Measurements from ENCODE around the gene MUL1.

Gene MUL1

GRCh38 chr1:20486457-20487235, 21.3 kb downstream of the MUL1 start:
- Histone ChIP-seq H3K27ac (ENCODE audit: low read depth in 2 of 2, low read length in 2 of 2) (peak overlapping the region; percentile 96 to 100), H3K4me1 (ENCODE audit: control insufficient read depth in 2 of 2, insufficient read depth in 2 of 2, low read length in 2 of 2) (peaks cover 29 to 38% of the 10 kb centered on the region in 2 donors), H3K9me3 (ENCODE audit: control insufficient read depth in 2 of 2, low read length in 2 of 2) (no peaks in the 10 kb centered on the region), H3K4me3 (ENCODE audit: low read length in 2 of 2) (peak overlapping the region; percentile 79 to 88), H3K27me3 (ENCODE audit: control insufficient read depth in 2 of 2, insufficient read depth in 2 of 2, low read length in 2 of 2) (no peaks in the 10 kb centered on the region), H3K9ac (ENCODE audit: low read depth in 1 of 2, low read length in 2 of 2) (peak overlapping the region; percentile 85 to 98), H3K36me3 (ENCODE audit: control insufficient read depth in 2 of 2, insufficient read depth in 2 of 2, low read length in 2 of 2) (no peaks in the 10 kb centered on the region)

DNA sequence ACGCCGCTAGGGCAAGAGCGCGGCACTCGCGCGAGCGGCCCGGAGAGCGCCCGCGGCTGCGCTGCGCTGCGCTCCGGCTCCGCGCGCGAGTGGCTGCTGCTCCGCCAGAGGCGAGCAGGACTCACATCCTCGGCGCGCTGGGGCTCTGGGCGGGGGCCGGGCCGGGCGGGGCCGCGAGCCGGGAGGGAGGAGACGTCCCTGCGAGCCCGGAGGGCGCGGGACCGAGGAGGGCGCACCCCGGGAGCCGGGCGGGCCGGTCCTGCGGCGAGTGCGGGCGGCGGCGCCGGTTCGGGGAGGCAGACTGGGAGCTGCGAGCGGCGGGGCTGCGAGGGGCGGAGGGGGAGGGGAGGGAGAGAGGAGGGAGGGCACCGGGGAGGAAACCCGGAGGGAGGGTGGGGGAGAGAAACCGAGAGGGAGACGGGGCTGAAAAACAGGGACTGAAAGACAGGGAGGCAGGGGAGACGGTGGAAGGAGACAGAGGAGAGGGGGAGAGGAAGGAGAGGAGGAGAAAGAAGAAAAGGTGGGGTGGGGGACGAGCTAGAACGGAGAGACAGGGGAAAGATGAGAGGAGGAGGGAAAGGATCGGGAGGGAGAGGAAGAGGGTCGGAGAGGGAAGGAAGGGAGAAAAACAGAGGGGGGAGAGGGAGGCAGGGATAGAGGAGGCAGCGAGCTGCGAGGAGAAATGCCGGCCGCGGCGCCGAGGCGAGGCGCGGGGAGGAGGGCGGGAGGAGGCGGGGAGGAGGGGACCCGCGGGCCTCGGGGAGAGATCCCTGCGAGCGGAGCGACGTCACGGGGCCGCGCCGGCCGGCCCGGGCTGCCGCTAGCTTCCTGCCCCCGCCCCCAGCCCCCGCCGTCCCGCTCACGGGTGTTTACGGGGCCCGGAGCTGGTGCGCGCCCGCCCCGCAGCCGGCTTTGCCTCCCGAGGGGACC, 22.2 kb downstream of the MUL1 start, which contains the start of gene CAMK2N1:
Gene CAMK2N1 (minus strand): TSS at position 684 of the 930 bp plus-strand sequence. CDS start 831 bp downstream, outside the sequence.
- Histone ChIP-seq H3K9ac (ENCODE audit: low read depth in 1 of 2, low read length in 2 of 2) (peak within 1 kb of the TSS; percentile 93 to 98), H3K4me1 (ENCODE audit: control insufficient read depth in 2 of 2, insufficient read depth in 2 of 2, low read length in 2 of 2) (peaks cover 38 to 46% of the 10 kb centered on the region in 2 donors), H3K9me3 (ENCODE audit: control insufficient read depth in 2 of 2, low read length in 2 of 2) (no peaks in the 10 kb centered on the region), H3K36me3 (ENCODE audit: control insufficient read depth in 2 of 2, insufficient read depth in 2 of 2, low read length in 2 of 2) (no peaks in the 10 kb centered on the region), H3K27ac (ENCODE audit: low read depth in 2 of 2, low read length in 2 of 2) (peak within 1 kb of the TSS; percentile 96 to 100), H3K27me3 (ENCODE audit: control insufficient read depth in 2 of 2, insufficient read depth in 2 of 2, low read length in 2 of 2) (no peaks in the 10 kb centered on the region), H3K4me3 (ENCODE audit: low read length in 2 of 2) (peak within 1 kb of the TSS; percentile 82 to 88)

DNA sequence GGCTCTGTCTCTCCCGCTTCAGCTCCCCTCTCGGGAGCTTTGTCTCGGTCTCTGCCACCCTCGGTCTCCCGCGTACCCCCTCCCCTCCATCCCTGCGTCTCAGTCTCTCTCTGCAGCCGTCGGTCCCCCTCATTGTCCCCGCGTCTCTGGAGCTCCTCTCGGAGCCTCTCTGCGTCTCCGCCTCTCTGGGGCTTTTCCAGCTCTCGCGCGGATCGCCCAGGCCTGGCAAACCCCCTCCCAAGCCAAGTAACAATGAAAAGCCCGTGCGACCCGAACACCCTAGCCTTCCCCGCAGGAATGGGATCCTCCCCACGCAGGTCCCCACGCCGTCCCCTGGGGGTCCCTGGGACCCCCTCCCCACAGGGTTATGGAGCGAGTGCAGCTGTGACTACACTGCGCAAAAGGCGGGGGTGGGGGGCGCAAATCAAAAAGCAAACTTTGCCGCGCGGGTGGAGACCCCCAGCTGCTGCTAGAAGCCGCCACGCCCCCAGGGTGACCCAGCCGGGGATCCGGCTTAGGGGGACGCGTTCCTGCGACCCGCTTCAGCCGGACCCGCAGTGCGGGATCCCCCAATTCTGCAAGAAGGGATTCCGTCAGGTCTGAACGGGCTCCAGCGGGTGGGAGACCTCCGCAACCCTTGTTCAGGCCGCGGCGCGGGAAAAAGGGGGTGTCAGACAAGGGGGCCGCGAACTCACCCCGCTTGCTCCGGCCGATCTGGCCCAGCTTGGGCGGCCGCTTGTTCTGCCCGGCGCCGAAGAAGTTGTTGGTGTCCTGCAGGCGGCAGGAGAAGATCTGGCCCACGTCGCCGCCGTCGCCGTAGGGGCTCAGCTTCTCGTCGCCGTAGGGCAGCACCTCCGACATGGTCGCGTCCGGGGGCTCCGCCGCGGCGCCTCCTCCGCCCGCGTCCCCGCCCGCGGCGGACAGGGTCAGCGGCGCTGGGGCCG, 23.2 kb downstream of the MUL1 start:
- peaks cover 48 to 56% of the 10 kb centered on the region in 2 donors for H3K4me1 ChIP-seq (ENCODE audit: control insufficient read depth in 2 of 2, insufficient read depth in 2 of 2, low read length in 2 of 2)
- peak overlapping the region; percentile 86 to 100 for H3K27ac ChIP-seq (ENCODE audit: low read depth in 2 of 2, low read length in 2 of 2)
- H3K27me3 ChIP-seq (ENCODE audit: control insufficient read depth in 2 of 2, insufficient read depth in 2 of 2, low read length in 2 of 2) = no peaks in the 10 kb centered on the region
- peak overlapping the region; percentile 82 to 88 for H3K4me3 ChIP-seq (ENCODE audit: low read length in 2 of 2)
- no peaks in the 10 kb centered on the region for H3K9me3 ChIP-seq (ENCODE audit: control insufficient read depth in 2 of 2, low read length in 2 of 2)
- peak overlapping the region; percentile 93 to 98 for H3K9ac ChIP-seq (ENCODE audit: low read depth in 1 of 2, low read length in 2 of 2)
- H3K36me3 ChIP-seq (ENCODE audit: control insufficient read depth in 2 of 2, insufficient read depth in 2 of 2, low read length in 2 of 2) = no peaks in the 10 kb centered on the region

GRCh38 chr1:20483833-20484518, 24.0 kb downstream of the MUL1 start:
- H3K9ac ChIP-seq (ENCODE audit: low read depth in 1 of 2, low read length in 2 of 2) = peak overlapping the region; percentile 93 to 98
- H3K4me3 ChIP-seq (ENCODE audit: low read length in 2 of 2) = peak overlapping the region; percentile 82 to 88
- no peaks in the 10 kb centered on the region for H3K9me3 ChIP-seq (ENCODE audit: control insufficient read depth in 2 of 2, low read length in 2 of 2)
- no peaks in the 10 kb centered on the region for H3K36me3 ChIP-seq (ENCODE audit: control insufficient read depth in 2 of 2, insufficient read depth in 2 of 2, low read length in 2 of 2)
- peaks cover 50 to 57% of the 10 kb centered on the region in 2 donors for H3K4me1 ChIP-seq (ENCODE audit: control insufficient read depth in 2 of 2, insufficient read depth in 2 of 2, low read length in 2 of 2)
- no peaks in the 10 kb centered on the region for H3K27me3 ChIP-seq (ENCODE audit: control insufficient read depth in 2 of 2, insufficient read depth in 2 of 2, low read length in 2 of 2)
- peak overlapping the region; percentile 86 to 100 for H3K27ac ChIP-seq (ENCODE audit: low read depth in 2 of 2, low read length in 2 of 2)

DNA sequence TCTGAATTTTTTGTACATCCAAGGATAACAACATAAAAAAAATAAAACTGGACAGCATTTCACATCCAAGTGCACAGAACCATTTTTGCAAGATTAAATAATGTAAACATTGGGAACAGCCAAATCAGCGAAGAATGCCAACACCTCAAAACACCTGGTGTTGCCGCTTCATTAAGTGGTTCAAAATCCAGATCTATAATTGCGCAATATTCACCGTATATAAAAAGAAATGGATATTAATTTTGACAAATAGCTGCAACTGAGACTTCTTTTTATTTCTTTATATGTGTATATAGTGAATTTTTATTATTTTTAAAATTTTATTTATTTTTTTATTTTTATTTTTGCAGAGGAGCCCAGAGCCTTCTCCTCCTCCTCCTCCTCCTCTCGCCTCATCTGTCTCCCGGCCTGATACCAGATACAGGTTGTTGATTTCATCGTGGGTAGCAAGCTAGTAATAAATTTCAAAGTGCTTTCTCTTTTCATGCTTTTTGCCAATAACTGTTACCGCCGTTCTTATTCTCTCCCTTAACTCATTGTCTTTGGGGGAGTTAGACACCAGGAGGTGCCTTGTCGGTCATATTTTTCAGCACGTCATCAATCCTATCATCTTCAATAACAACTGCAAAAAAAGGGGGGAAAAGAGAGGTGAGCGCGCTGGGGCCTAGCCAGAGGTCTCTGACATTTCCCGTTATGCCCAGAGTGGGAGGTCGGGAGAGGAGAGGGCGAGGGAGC, 24.7 kb downstream of the MUL1 start:
- no peaks in the 10 kb centered on the region for H3K36me3 ChIP-seq (ENCODE audit: control insufficient read depth in 2 of 2, insufficient read depth in 2 of 2, low read length in 2 of 2)
- H3K27ac ChIP-seq (ENCODE audit: low read depth in 2 of 2, low read length in 2 of 2) = peak overlapping the region; percentile 86 to 100
- no peaks in the 10 kb centered on the region for H3K9me3 ChIP-seq (ENCODE audit: control insufficient read depth in 2 of 2, low read length in 2 of 2)
- H3K4me1 ChIP-seq (ENCODE audit: control insufficient read depth in 2 of 2, insufficient read depth in 2 of 2, low read length in 2 of 2) = peaks cover 52 to 55% of the 10 kb centered on the region in 2 donors
- peak overlapping the region; percentile 93 to 98 for H3K9ac ChIP-seq (ENCODE audit: low read depth in 1 of 2, low read length in 2 of 2)
- H3K4me3 ChIP-seq (ENCODE audit: low read length in 2 of 2) = peak overlapping the region; percentile 82 to 88
- H3K27me3 ChIP-seq (ENCODE audit: control insufficient read depth in 2 of 2, insufficient read depth in 2 of 2, low read length in 2 of 2) = no peaks in the 10 kb centered on the region

GRCh38 chr1:20481643-20482498, 26.1 kb downstream of the MUL1 start:
- H3K36me3 ChIP-seq (ENCODE audit: control insufficient read depth in 2 of 2, insufficient read depth in 2 of 2, low read length in 2 of 2) = no peaks in the 10 kb centered on the region
- peaks cover 2% of the 10 kb centered on the region in 2 donors for H3K27me3 ChIP-seq (ENCODE audit: control insufficient read depth in 2 of 2, insufficient read depth in 2 of 2, low read length in 2 of 2)
- H3K9me3 ChIP-seq (ENCODE audit: control insufficient read depth in 2 of 2, low read length in 2 of 2) = no peaks in the 10 kb centered on the region
- peak overlapping the region; percentile 14 to 25 for H3K4me3 ChIP-seq (ENCODE audit: low read length in 2 of 2)
- H3K9ac ChIP-seq (ENCODE audit: low read depth in 1 of 2, low read length in 2 of 2) = peak overlapping the region; percentile 44 to 75
- H3K27ac ChIP-seq (ENCODE audit: low read depth in 2 of 2, low read length in 2 of 2) = peak overlapping the region; percentile 94 to 96
- peaks cover 54 to 58% of the 10 kb centered on the region in 2 donors for H3K4me1 ChIP-seq (ENCODE audit: control insufficient read depth in 2 of 2, insufficient read depth in 2 of 2, low read length in 2 of 2)

GRCh38 chr1:20480951-20481617, 26.9 kb downstream of the MUL1 start:
- Histone ChIP-seq H3K27me3 (ENCODE audit: control insufficient read depth in 2 of 2, insufficient read depth in 2 of 2, low read length in 2 of 2) (peaks cover 2 to 6% of the 10 kb centered on the region in 2 donors), H3K4me3 (ENCODE audit: low read length in 2 of 2) (peak overlapping the region; percentile 6 to 44), H3K27ac (ENCODE audit: low read depth in 2 of 2, low read length in 2 of 2) (peak overlapping the region; percentile 94 to 96), H3K36me3 (ENCODE audit: control insufficient read depth in 2 of 2, insufficient read depth in 2 of 2, low read length in 2 of 2) (no peaks in the 10 kb centered on the region), H3K9me3 (ENCODE audit: control insufficient read depth in 2 of 2, low read length in 2 of 2) (no peaks in the 10 kb centered on the region), H3K9ac (ENCODE audit: low read depth in 1 of 2, low read length in 2 of 2) (peak overlapping the region; percentile 32 to 75), H3K4me1 (ENCODE audit: control insufficient read depth in 2 of 2, insufficient read depth in 2 of 2, low read length in 2 of 2) (peaks cover 58 to 63% of the 10 kb centered on the region in 2 donors)

Measured in mucosa of rectum (tissue), 2 donors.